Calu3 (cell line): ENCODE results near the gene ATG7. TPM values are rescaled to one million over a fixed set of nuclear protein-coding genes. Genes with fewer than 3 reads are reported as not detected.

Source experiments
- BruUV-seq: library from RNA; stranded (reverse); fragments of 400-500 nt; replicated peaks from 2 replicates; lab custom pipeline; 2021; lab: Mats Ljungman, UMichigan
- CTCF ChIA-PET: fragments of 300-600 bp; sonication (Branson Sonifier 250); formaldehyde crosslinking; loops from one replicate; lab custom pipeline; 2022; ENCODE audit warnings: antibody characterized with exemption; lab: Charles Lee
- DNase-seq: peaks from one replicate; pipeline ENCODE4 v3.0.0; 2022
- H3K27ac Mint-ChIP-seq: one replicate; pipeline ENCODE4 v1.8.0; 2022; ENCODE audit warnings: mixed read lengths; ENCODE audit not compliant: unreplicated experiment
- H3K27me3 Mint-ChIP-seq: one replicate; pipeline ENCODE4 v1.8.0; 2022; ENCODE audit warnings: mixed read lengths; ENCODE audit not compliant: unreplicated experiment
- H3K36me3 Mint-ChIP-seq: one replicate; pipeline ENCODE4 v1.8.0; 2022; ENCODE audit warnings: mild to moderate bottlenecking, moderate library complexity, mixed read lengths; ENCODE audit not compliant: insufficient read depth, unreplicated experiment
- H3K4me1 Mint-ChIP-seq: one replicate; pipeline ENCODE4 v1.8.0; 2022; ENCODE audit warnings: mild to moderate bottlenecking, low read depth, mixed read lengths; ENCODE audit not compliant: unreplicated experiment
- H3K4me3 Mint-ChIP-seq: one replicate; pipeline ENCODE4 v1.8.0; 2022; ENCODE audit warnings: mild to moderate bottlenecking, low read depth, moderate library complexity, mixed read lengths; ENCODE audit not compliant: unreplicated experiment
- H3K9me3 Mint-ChIP-seq: one replicate; pipeline ENCODE4 v1.8.0; 2022; ENCODE audit warnings: low read depth, mixed read lengths; ENCODE audit not compliant: unreplicated experiment
- intact Hi-C: fragments of 100-400 bp; cut with micrococcal nuclease; formaldehyde crosslinking; loops from one replicate; pipeline ENCODE4 v1.10.0; 2022; ENCODE audit not compliant: unreplicated experiment
- total RNA-seq: library from RNA; stranded (reverse); gene quantifications from 2 replicates; pipeline ENCODE4 v1.2.3, GENCODE V29; 2022
- TF ChIP-seq, protein P1 (sequence below): fragments of 200-600 bp; IDR thresholded peaks from one replicate; pipeline ENCODE4 v1.8.0; 2022; ENCODE audit warnings: antibody characterized with exemption; ENCODE audit not compliant: unreplicated experiment

Gene ATG7
- total RNA-seq, 1 experiment from 2014 or later = 37.3 TPM

DNA sequence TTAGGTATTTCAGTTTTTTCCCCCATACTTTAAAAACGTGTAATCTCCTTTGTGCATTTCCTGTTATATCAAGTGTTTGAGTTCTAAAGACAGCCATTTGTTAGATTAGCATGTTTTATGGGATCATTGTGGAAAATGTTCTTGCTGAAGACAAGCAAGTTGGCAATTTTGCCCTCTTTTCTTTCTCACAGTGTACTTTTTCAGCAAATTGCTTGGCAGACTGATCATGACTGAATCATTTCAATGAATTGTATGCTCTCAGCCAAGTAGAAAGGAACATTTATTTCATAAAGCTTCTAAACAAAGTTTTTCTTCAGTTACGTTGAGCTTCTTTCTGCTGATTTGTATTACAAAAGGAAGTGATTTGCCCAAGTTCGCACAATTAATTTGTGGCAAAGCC lies 51.6 kb downstream of the ATG7 start:
- CTCF ChIA-PET = interaction anchor here (1.5 kb wide), 1 partner anchor 35 kb away, joined by 3 read pairs; no protein-coding TSS in a partner anchor
- H3K27me3 Mint-ChIP-seq = no peaks in the 10 kb centered on the region
- H3K4me1 Mint-ChIP-seq = no peaks in the 10 kb centered on the region
- TF ChIP-seq, protein P1, sequence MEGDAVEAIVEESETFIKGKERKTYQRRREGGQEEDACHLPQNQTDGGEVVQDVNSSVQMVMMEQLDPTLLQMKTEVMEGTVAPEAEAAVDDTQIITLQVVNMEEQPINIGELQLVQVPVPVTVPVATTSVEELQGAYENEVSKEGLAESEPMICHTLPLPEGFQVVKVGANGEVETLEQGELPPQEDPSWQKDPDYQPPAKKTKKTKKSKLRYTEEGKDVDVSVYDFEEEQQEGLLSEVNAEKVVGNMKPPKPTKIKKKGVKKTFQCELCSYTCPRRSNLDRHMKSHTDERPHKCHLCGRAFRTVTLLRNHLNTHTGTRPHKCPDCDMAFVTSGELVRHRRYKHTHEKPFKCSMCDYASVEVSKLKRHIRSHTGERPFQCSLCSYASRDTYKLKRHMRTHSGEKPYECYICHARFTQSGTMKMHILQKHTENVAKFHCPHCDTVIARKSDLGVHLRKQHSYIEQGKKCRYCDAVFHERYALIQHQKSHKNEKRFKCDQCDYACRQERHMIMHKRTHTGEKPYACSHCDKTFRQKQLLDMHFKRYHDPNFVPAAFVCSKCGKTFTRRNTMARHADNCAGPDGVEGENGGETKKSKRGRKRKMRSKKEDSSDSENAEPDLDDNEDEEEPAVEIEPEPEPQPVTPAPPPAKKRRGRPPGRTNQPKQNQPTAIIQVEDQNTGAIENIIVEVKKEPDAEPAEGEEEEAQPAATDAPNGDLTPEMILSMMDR = no peak
- peaks cover 4% of the 10 kb centered on the region for H3K36me3 Mint-ChIP-seq
- H3K9me3 Mint-ChIP-seq = no peaks in the 10 kb centered on the region
- BruUV-seq = no TSS peak
- intact Hi-C loops = no loop called here
- no peak overlapping the region for H3K27ac Mint-ChIP-seq
- DNase-seq = no peak
- H3K4me3 Mint-ChIP-seq = no peak overlapping the region

DNA sequence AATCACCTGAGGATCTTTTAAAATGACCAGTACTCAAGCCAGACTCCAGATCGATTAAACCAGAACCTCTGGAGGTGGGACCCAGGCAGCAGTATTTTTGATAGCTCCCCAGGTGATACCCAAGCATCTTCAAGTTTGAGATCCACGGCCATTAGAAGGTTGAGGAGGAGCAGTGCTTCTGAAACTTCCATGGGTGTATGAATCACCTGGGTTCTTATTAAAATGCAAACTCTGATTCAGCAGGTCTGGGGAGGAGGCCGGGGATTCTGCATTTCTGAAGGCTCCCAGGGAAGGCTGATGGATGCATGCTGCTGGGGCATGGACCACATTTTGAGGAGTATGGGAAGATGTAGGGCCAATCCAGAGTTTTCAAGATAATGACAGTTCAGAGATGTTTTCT lies 55.4 kb downstream of the ATG7 start:
- BruUV-seq = no TSS peak
- Mint-ChIP-seq H3K9me3 (no peaks in the 10 kb centered on the region), H3K4me1 (no peaks in the 10 kb centered on the region), H3K36me3 (peaks cover 4% of the 10 kb centered on the region), H3K27ac (no peak overlapping the region), H3K27me3 (no peaks in the 10 kb centered on the region), H3K4me3 (no peak overlapping the region)
- CTCF ChIA-PET = no interaction called here
- intact Hi-C loops = no loop called here
- no peak for DNase-seq
- TF ChIP-seq, protein P1 = no peak

DNA sequence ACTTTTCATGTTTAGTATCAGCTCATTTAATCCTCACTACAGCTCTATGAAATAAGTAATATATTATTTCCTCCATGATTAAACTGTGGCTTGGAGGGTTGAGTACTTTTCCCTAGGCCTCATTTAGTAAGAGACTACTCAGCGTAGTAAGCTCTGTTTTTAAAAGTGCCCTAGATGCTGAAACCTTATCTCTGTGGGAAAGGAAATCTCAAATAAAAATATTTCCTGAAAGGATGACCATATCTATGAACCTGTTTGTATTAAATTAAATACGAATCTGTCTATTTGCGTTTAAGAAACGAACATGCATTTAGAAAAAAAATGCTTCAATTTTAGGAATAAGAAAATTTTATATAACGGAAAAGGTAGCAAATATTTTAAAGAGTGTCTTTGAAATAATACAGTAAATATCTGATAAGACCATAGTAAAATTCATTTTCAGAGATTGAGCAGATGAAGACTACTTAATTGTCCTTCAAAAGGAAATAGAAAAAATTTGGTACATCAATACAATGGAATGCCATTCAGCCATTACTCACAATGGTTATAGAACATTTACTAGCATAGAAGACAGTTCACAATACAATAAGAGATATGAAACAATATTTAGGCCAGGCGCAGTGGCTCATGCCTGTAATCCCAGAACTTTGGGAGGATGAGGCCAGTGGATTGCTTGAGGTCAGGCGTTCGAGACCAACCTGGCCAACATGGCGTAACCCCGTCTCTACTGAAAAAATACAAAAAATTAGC lies 56.2 kb downstream of the ATG7 start:
- intact Hi-C loops = no loop called here
- Mint-ChIP-seq H3K27ac (no peak overlapping the region), H3K36me3 (peaks cover 4% of the 10 kb centered on the region), H3K4me1 (no peaks in the 10 kb centered on the region), H3K9me3 (no peaks in the 10 kb centered on the region), H3K4me3 (no peak overlapping the region), H3K27me3 (no peaks in the 10 kb centered on the region)
- TF ChIP-seq, protein P1 = no peak
- BruUV-seq = no TSS peak
- CTCF ChIA-PET = no interaction called here
- DNase-seq = no peak

DNA sequence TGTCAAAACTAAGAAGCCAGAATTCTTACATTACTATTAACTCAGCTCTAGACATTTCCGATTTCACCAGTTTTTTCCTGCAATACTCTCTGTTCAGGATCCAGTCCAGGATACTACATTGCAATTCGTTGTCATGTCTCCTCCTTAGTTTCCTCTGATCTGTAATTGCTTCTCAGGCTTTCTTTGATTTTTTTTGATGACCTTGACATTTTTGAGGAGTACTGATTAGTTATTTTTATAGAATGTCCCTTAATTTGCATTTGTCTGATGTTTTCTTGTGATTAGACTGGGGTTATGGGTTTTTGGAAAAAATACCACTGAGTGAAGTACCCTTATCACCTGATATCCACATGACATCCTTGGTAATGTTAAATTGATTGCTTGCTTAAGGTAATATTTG lies 57.6 kb downstream of the ATG7 start:
- no peak for DNase-seq
- Mint-ChIP-seq H3K27me3 (no peaks in the 10 kb centered on the region), H3K4me1 (no peaks in the 10 kb centered on the region), H3K9me3 (no peaks in the 10 kb centered on the region), H3K4me3 (no peak overlapping the region), H3K36me3 (peaks cover 4% of the 10 kb centered on the region), H3K27ac (no peak overlapping the region)
- intact Hi-C loops = loop anchor here (5.0 kb wide), 1 partner anchor 572 kb away; no protein-coding TSS in a partner anchor
- no TSS peak for BruUV-seq
- CTCF ChIA-PET = no interaction called here
- TF ChIP-seq, protein P1 = no peak
